Measurements from ENCODE around the gene PRRT2.
A peak's percentile ranks its signal among the peaks of the same experiment; 100 is the strongest.

PRRT2 gene

DNA sequence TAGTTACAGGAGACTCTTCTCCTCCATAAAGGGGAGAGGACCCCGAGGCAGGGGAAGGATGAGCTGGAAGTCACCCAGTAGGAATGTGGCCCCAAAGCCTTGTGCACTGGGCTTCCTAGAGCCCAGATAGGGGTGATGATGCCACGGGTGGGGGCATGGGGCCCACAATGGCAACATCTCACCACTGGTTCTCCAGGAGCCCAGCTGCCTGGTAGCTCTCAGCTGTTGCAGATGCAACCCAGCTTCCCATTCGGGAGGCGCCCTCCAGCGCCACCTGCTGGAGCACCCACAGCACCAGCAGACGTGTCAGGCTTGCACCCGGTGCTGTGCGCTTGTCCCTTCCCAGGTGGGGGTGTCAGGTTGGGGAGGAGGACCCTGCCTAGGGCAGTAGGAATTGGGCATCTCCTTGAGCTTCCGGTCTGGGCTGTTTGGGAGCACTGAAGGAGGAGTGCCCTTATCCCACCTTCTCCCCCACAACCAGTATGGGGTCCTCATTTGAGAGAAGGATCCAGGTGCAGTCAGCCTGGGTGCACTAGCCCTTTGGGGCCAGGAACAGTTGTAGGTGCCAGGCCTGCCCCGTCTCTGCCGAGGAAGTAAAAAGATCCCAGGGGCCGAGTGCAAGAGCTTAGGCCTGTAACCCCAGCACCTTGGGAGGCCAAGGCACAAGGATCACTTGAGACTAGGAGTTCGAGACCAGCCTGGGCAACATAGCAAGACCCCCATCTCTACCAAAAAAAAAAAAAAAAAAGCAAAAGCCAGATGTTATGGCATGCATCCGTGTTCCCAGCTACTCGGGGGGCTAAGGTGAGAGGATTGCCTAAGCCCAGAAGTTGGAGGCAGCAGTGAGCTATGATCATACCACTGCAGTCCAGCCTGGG, 36.7 kb downstream of the PRRT2 start:
- no peak overlapping the region for H3K4me3 ChIP-seq (ENCODE audit: low read length)
- H3K4me2 ChIP-seq (ENCODE audit: low read depth, low read length): no peak overlapping the region
- H3K9me2 ChIP-seq (replicated peaks; ENCODE audit: insufficient read depth, low read length): no peaks in the 10 kb centered on the region
- no peak for TF ChIP-seq EZH2 (optimal IDR thresholded peaks at IDR 0.05; ENCODE audit: low read depth, low read length)
- TF ChIP-seq CTCF (IDR thresholded peaks at IDR 0.05; ENCODE audit: low read length): peak; percentile 92
- no peaks in the 10 kb centered on the region for H3K36me3 ChIP-seq (replicated peaks; ENCODE audit: insufficient read depth, low read length)
- peak; percentile 70 for DNase-seq
- H2AFZ ChIP-seq (ENCODE audit: low read length): no peak overlapping the region
- no peak overlapping the region for H3K9ac ChIP-seq (ENCODE audit: low read length)
- no peak overlapping the region for H3K27ac ChIP-seq (ENCODE audit: low read length)
- H4K20me1 ChIP-seq (ENCODE audit: insufficient read depth, low read length): no peaks in the 10 kb centered on the region
- H3F3A ChIP-seq (ENCODE audit: insufficient read depth, low read length): no peaks in the 10 kb centered on the region
- H3K79me2 ChIP-seq (ENCODE audit: low read length): no peaks in the 10 kb centered on the region
- H3K27me3 ChIP-seq (replicated peaks; ENCODE audit: insufficient read depth, low read length): no peaks in the 10 kb centered on the region
- no peaks in the 10 kb centered on the region for H3K4me1 ChIP-seq (ENCODE audit: low read length)
- H3K9me3 ChIP-seq (replicated peaks; ENCODE audit: insufficient read depth, low read length): no peaks in the 10 kb centered on the region

DNA sequence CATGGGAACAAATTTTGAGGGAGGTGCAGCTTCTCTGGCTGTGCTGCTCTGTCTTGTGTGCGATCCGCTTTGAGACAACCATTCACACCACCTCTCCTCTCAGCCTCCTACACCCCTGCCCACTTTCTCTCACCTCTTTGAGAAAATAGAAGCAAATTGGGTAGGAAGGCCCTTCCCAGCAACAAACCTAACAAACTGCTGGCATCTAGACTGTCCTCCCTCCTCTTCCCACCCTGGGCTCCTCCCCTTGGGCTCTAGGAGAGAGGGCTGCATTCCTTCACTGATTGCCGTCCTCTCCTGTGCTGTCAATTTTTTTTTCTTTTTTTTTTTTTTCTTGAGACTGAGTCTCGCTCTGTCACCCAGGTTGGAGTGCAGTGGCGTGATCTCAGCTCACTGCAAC, 37.5 kb downstream of the PRRT2 start:
- no peaks in the 10 kb centered on the region for H3K9me2 ChIP-seq (replicated peaks; ENCODE audit: insufficient read depth, low read length)
- no peaks in the 10 kb centered on the region for H3K36me3 ChIP-seq (replicated peaks; ENCODE audit: insufficient read depth, low read length)

DNA sequence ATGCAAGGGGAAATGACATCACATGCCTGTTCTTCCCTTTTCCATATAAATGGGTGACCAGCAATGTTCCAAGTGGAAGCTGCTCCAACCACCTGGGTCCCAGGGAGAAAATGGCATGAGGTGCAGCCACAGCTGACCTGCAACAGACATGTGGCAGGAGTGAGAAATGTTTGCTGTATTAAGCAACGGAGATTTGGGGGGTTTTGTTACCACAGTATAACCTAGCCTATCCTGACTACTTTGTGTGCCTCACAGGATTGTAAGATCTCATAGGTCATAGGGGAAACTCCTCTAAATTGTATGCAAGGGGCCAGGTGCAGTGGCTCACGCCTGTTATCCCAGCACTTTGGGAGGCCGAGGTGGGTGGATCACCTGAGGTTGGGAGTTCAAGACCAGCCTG, 39.0 kb downstream of the PRRT2 start:
- no peak overlapping the region for H3K9ac ChIP-seq (ENCODE audit: low read length)
- no peak overlapping the region for H3K4me2 ChIP-seq (ENCODE audit: low read depth, low read length)
- TF ChIP-seq EZH2phosphoT487 (IDR thresholded peaks at IDR 0.05; ENCODE audit: low read length) (no peak), EZH2 (optimal IDR thresholded peaks at IDR 0.05; ENCODE audit: low read depth, low read length) (no peak), CTCF (IDR thresholded peaks at IDR 0.05; ENCODE audit: low read length) (no peak)
- H3K27me3 ChIP-seq (replicated peaks; ENCODE audit: insufficient read depth, low read length): no peaks in the 10 kb centered on the region
- no peak overlapping the region for H3K27ac ChIP-seq (ENCODE audit: low read length)
- no peak overlapping the region for H3K4me3 ChIP-seq (ENCODE audit: low read length)
- no peak for DNase-seq
- no peak overlapping the region for H2AFZ ChIP-seq (ENCODE audit: low read length)
- no peaks in the 10 kb centered on the region for H4K20me1 ChIP-seq (ENCODE audit: insufficient read depth, low read length)
- H3K36me3 ChIP-seq (replicated peaks; ENCODE audit: insufficient read depth, low read length): no peaks in the 10 kb centered on the region
- no peaks in the 10 kb centered on the region for H3F3A ChIP-seq (ENCODE audit: insufficient read depth, low read length)
- H3K4me1 ChIP-seq (ENCODE audit: low read length): no peaks in the 10 kb centered on the region
- H3K79me2 ChIP-seq (ENCODE audit: low read length): no peaks in the 10 kb centered on the region
- H3K9me3 ChIP-seq (replicated peaks; ENCODE audit: insufficient read depth, low read length): no peaks in the 10 kb centered on the region
- H3K9me2 ChIP-seq (replicated peaks; ENCODE audit: insufficient read depth, low read length): no peaks in the 10 kb centered on the region

More for the DNA sequence above, 37.5 kb downstream of the PRRT2 start:
- Histone ChIP-seq H3K4me3 (ENCODE audit: low read length) (no peak overlapping the region), H3K9me3 (replicated peaks; ENCODE audit: insufficient read depth, low read length) (no peaks in the 10 kb centered on the region), H3K27ac (ENCODE audit: low read length) (no peak overlapping the region), H3F3A (ENCODE audit: insufficient read depth, low read length) (no peaks in the 10 kb centered on the region), H3K4me1 (ENCODE audit: low read length) (no peaks in the 10 kb centered on the region), H2AFZ (ENCODE audit: low read length) (no peak overlapping the region), H3K9ac (ENCODE audit: low read length) (no peak overlapping the region), H3K27me3 (replicated peaks; ENCODE audit: insufficient read depth, low read length) (no peaks in the 10 kb centered on the region), H4K20me1 (ENCODE audit: insufficient read depth, low read length) (no peaks in the 10 kb centered on the region), H3K4me2 (ENCODE audit: low read depth, low read length) (no peak overlapping the region), H3K79me2 (ENCODE audit: low read length) (no peaks in the 10 kb centered on the region)
- TF ChIP-seq EZH2 (optimal IDR thresholded peaks at IDR 0.05; ENCODE audit: low read depth, low read length): no peak
- no peak for TF ChIP-seq CTCF (IDR thresholded peaks at IDR 0.05; ENCODE audit: low read length)
- TF ChIP-seq EZH2phosphoT487 (IDR thresholded peaks at IDR 0.05; ENCODE audit: low read length): no peak
- no peak for DNase-seq
